ENCODE measurements around the gene OPCML.

OPCML gene

GRCh38 chr11:133048270-133048669 is 484.0 kb downstream of the OPCML start:
- Histone ChIP-seq H2BK120ac (ENCODE audit: low read depth, low read length) (no peak overlapping the region), H3K23ac (ENCODE audit: low read depth, low read length, poor library complexity) (no peak overlapping the region), H3K4me3 (ENCODE audit: low read length in 2 of 2) (no peak overlapping the region), H3K27ac (replicated peaks; ENCODE audit: low read length) (no peak overlapping the region), H3K4me2 (ENCODE audit: insufficient read depth, low read length, poor library complexity, severe bottlenecking) (no peak overlapping the region), H2BK5ac (ENCODE audit: low read length) (no peak overlapping the region), H3K79me1 (ENCODE audit: low read depth, low read length) (no peaks in the 10 kb centered on the region), H3K4ac (ENCODE audit: low read length) (no peak overlapping the region), H2AFZ (ENCODE audit: low read length) (no peak overlapping the region), H3K4me1 (ENCODE audit: control insufficient read depth in 2 of 2, insufficient read depth in 1 of 2, low read depth in 1 of 2, low read length in 2 of 2) (no peaks in the 10 kb centered on the region), H3K18ac (ENCODE audit: low read length) (no peak overlapping the region), H4K8ac (ENCODE audit: low read depth, low read length) (no peak overlapping the region), H2BK12ac (ENCODE audit: low read length) (no peak overlapping the region), H2AK5ac (ENCODE audit: low read depth, low read length) (no peak overlapping the region), H3K9ac (ENCODE audit: low read depth, low read length, poor library complexity) (no peak overlapping the region), H3K9me3 (replicated peaks in 1 of 2; ENCODE audit: control insufficient read depth in 2 of 2, insufficient read depth in 1 of 2, low read depth in 1 of 2, low read length in 2 of 2) (no peaks in the 10 kb centered on the region), H2BK15ac (ENCODE audit: low read length) (no peak overlapping the region), H3K27me3 (ENCODE audit: control insufficient read depth in 3 of 3, insufficient read depth in 3 of 3, low read depth in 1 of 3, low read length in 3 of 3) (peaks cover 0 to 15% (median 0%) of the 10 kb centered on the region in 3 experiments), H4K91ac (ENCODE audit: low read depth, low read length, poor library complexity) (no peak overlapping the region), H3K14ac (ENCODE audit: low read length) (no peak overlapping the region), H3K36me3 (replicated peaks in 1 of 2; ENCODE audit: control insufficient read depth in 2 of 2, insufficient read depth in 2 of 2, low read length in 2 of 2) (no peaks in the 10 kb centered on the region)
- WGBS, 2 donors (ENCODE audit: extremely low coverage in 2 of 2, insufficient read length in 2 of 2, insufficient replicate concordance in 1 of 2), result no CpG with 5 or more reads among the region's 8 CpGs
- no peak for DNase-seq (ENCODE audit: low spot score)

GRCh38 chr11:133047771-133048115 is 484.6 kb downstream of the OPCML start:
- Histone ChIP-seq H4K91ac (ENCODE audit: low read depth, low read length, poor library complexity) (no peak overlapping the region), H3K4me3 (ENCODE audit: low read length in 2 of 2) (no peak overlapping the region), H2AK5ac (ENCODE audit: low read depth, low read length) (no peak overlapping the region), H3K27ac (replicated peaks; ENCODE audit: low read length) (no peak overlapping the region), H2AFZ (ENCODE audit: low read length) (no peak overlapping the region), H2BK5ac (ENCODE audit: low read length) (no peak overlapping the region), H3K4ac (ENCODE audit: low read length) (no peak overlapping the region), H3K4me1 (ENCODE audit: control insufficient read depth in 2 of 2, insufficient read depth in 1 of 2, low read depth in 1 of 2, low read length in 2 of 2) (no peaks in the 10 kb centered on the region), H3K9me3 (replicated peaks in 1 of 2; ENCODE audit: control insufficient read depth in 2 of 2, insufficient read depth in 1 of 2, low read depth in 1 of 2, low read length in 2 of 2) (no peaks in the 10 kb centered on the region), H3K79me1 (ENCODE audit: low read depth, low read length) (no peaks in the 10 kb centered on the region), H4K8ac (ENCODE audit: low read depth, low read length) (no peak overlapping the region), H2BK120ac (ENCODE audit: low read depth, low read length) (no peak overlapping the region), H3K4me2 (ENCODE audit: insufficient read depth, low read length, poor library complexity, severe bottlenecking) (no peak overlapping the region), H3K23ac (ENCODE audit: low read depth, low read length, poor library complexity) (no peak overlapping the region), H3K14ac (ENCODE audit: low read length) (no peak overlapping the region), H2BK15ac (ENCODE audit: low read length) (no peak overlapping the region), H2BK12ac (ENCODE audit: low read length) (no peak overlapping the region), H3K18ac (ENCODE audit: low read length) (no peak overlapping the region), H3K27me3 (ENCODE audit: control insufficient read depth in 3 of 3, insufficient read depth in 3 of 3, low read depth in 1 of 3, low read length in 3 of 3) (peaks cover 0 to 15% (median 0%) of the 10 kb centered on the region in 3 experiments), H3K9ac (ENCODE audit: low read depth, low read length, poor library complexity) (no peak overlapping the region), H3K36me3 (replicated peaks in 1 of 2; ENCODE audit: control insufficient read depth in 2 of 2, insufficient read depth in 2 of 2, low read length in 2 of 2) (no peaks in the 10 kb centered on the region)
- no peak for DNase-seq (ENCODE audit: low spot score)
- no CpG with 5 or more reads among the region's 5 CpGs for WGBS, 2 donors (ENCODE audit: extremely low coverage in 2 of 2, insufficient read length in 2 of 2, insufficient replicate concordance in 1 of 2)

- H3K27ac ChIP-seq (replicated peaks; ENCODE audit: low read length), result no peak overlapping the region
- no peak overlapping the region for H2BK12ac ChIP-seq (ENCODE audit: low read length)
- H2BK5ac ChIP-seq (ENCODE audit: low read length), result no peak overlapping the region
- no peak overlapping the region for H3K4ac ChIP-seq (ENCODE audit: low read length)
- H3K27me3 ChIP-seq (ENCODE audit: control insufficient read depth in 3 of 3, insufficient read depth in 3 of 3, low read depth in 1 of 3, low read length in 3 of 3), result peaks cover 0 to 15% (median 0%) of the 10 kb centered on the region in 3 experiments
- WGBS, 2 donors (ENCODE audit: extremely low coverage in 2 of 2, insufficient read length in 2 of 2, insufficient replicate concordance in 1 of 2), result no CpG with 5 or more reads among the region's 15 CpGs
- H3K4me2 ChIP-seq (ENCODE audit: insufficient read depth, low read length, poor library complexity, severe bottlenecking), result no peak overlapping the region
- H3K79me1 ChIP-seq (ENCODE audit: low read depth, low read length), result no peaks in the 10 kb centered on the region
- no peak overlapping the region for H2AK5ac ChIP-seq (ENCODE audit: low read depth, low read length)
- no peak overlapping the region for H3K4me3 ChIP-seq (ENCODE audit: low read length in 2 of 2)
- H4K91ac ChIP-seq (ENCODE audit: low read depth, low read length, poor library complexity), result no peak overlapping the region
- no peak for DNase-seq (ENCODE audit: low spot score)
- H3K23ac ChIP-seq (ENCODE audit: low read depth, low read length, poor library complexity), result no peak overlapping the region
- no peak overlapping the region for H2AFZ ChIP-seq (ENCODE audit: low read length)
- no peak overlapping the region for H3K9ac ChIP-seq (ENCODE audit: low read depth, low read length, poor library complexity)
- no peak overlapping the region for H3K14ac ChIP-seq (ENCODE audit: low read length)
- no peak overlapping the region for H3K18ac ChIP-seq (ENCODE audit: low read length)
- H3K36me3 ChIP-seq (replicated peaks in 1 of 2; ENCODE audit: control insufficient read depth in 2 of 2, insufficient read depth in 2 of 2, low read length in 2 of 2), result no peaks in the 10 kb centered on the region
- no peaks in the 10 kb centered on the region for H3K4me1 ChIP-seq (ENCODE audit: control insufficient read depth in 2 of 2, insufficient read depth in 1 of 2, low read depth in 1 of 2, low read length in 2 of 2)
- no peak overlapping the region for H2BK15ac ChIP-seq (ENCODE audit: low read length)
- H3K9me3 ChIP-seq (replicated peaks in 1 of 2; ENCODE audit: control insufficient read depth in 2 of 2, insufficient read depth in 1 of 2, low read depth in 1 of 2, low read length in 2 of 2), result no peaks in the 10 kb centered on the region
- no peak overlapping the region for H4K8ac ChIP-seq (ENCODE audit: low read depth, low read length)
- H2BK120ac ChIP-seq (ENCODE audit: low read depth, low read length), result no peak overlapping the region
Measured at GRCh38 chr11:133047036-133047770, 485.1 kb downstream of the OPCML start.

GRCh38 chr11:133046252-133046651 is 486.0 kb downstream of the OPCML start:
- H3K9ac ChIP-seq (ENCODE audit: low read depth, low read length, poor library complexity), result no peak overlapping the region

More at GRCh38 chr11:133046252-133046651, 486.0 kb downstream of the OPCML start:
- Histone ChIP-seq H3K36me3 (replicated peaks in 1 of 2; ENCODE audit: control insufficient read depth in 2 of 2, insufficient read depth in 2 of 2, low read length in 2 of 2) (no peaks in the 10 kb centered on the region), H3K14ac (ENCODE audit: low read length) (no peak overlapping the region), H2BK15ac (ENCODE audit: low read length) (no peak overlapping the region), H3K23ac (ENCODE audit: low read depth, low read length, poor library complexity) (no peak overlapping the region), H4K91ac (ENCODE audit: low read depth, low read length, poor library complexity) (no peak overlapping the region), H4K8ac (ENCODE audit: low read depth, low read length) (no peak overlapping the region), H3K4me2 (ENCODE audit: insufficient read depth, low read length, poor library complexity, severe bottlenecking) (no peak overlapping the region), H3K4me3 (ENCODE audit: low read length in 2 of 2) (no peak overlapping the region), H2AK5ac (ENCODE audit: low read depth, low read length) (no peak overlapping the region), H3K9me3 (replicated peaks in 1 of 2; ENCODE audit: control insufficient read depth in 2 of 2, insufficient read depth in 1 of 2, low read depth in 1 of 2, low read length in 2 of 2) (no peaks in the 10 kb centered on the region), H3K18ac (ENCODE audit: low read length) (no peak overlapping the region), H3K27ac (replicated peaks; ENCODE audit: low read length) (no peak overlapping the region), H2BK12ac (ENCODE audit: low read length) (no peak overlapping the region), H3K4me1 (ENCODE audit: control insufficient read depth in 2 of 2, insufficient read depth in 1 of 2, low read depth in 1 of 2, low read length in 2 of 2) (no peaks in the 10 kb centered on the region), H2BK120ac (ENCODE audit: low read depth, low read length) (no peak overlapping the region), H3K4ac (ENCODE audit: low read length) (no peak overlapping the region), H3K79me1 (ENCODE audit: low read depth, low read length) (no peaks in the 10 kb centered on the region), H3K27me3 (ENCODE audit: control insufficient read depth in 3 of 3, insufficient read depth in 3 of 3, low read depth in 1 of 3, low read length in 3 of 3) (peaks cover 0 to 15% (median 0%) of the 10 kb centered on the region in 3 experiments), H2BK5ac (ENCODE audit: low read length) (no peak overlapping the region), H2AFZ (ENCODE audit: low read length) (no peak overlapping the region)
- no CpG with 5 or more reads among the region's 7 CpGs for WGBS, 2 donors (ENCODE audit: extremely low coverage in 2 of 2, insufficient read length in 2 of 2, insufficient replicate concordance in 1 of 2)
- no peak for DNase-seq (ENCODE audit: low spot score)
